ENCODE data around the gene DEPDC1. TPM values are rescaled to one million over a fixed set of nuclear protein-coding genes. Genes with fewer than 3 reads are reported as not detected.

The DEPDC1 gene
- total RNA-seq, 1 donor from 2014 or later = 0.17 TPM

DNA sequence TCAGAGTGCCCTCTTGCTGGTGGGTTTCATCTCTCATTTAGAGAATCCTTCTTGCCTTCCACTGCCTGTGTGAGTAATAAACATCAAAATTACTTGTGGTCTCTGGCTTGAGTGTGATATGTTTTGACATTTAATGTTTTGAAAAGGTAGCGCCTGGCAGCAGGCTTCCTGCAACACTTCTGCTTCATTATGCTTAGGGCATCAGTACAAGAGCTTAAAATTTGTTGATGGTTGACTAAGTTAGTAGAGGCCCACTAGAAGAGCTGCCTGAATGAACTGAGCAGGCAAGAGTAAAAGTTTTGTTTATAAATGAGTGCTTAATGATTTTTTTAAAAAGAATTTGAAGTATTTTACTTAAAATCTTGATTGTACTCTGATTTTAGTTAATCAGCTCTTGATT is 40.7 kb downstream of the DEPDC1 start:
- DNase-seq = no peak
- Histone ChIP-seq H3K36me3 (no peaks in the 10 kb centered on the region), H3K4me1 (no peaks in the 10 kb centered on the region), H3K27me3 (no peaks in the 10 kb centered on the region), H3K9me3 (no peaks in the 10 kb centered on the region), H3K27ac (no peak overlapping the region), H3K4me3 (no peak overlapping the region)
- no peak for ATAC-seq
- intact Hi-C loops (cut with DNase I) = no loop called here
- TF ChIP-seq, protein P1, sequence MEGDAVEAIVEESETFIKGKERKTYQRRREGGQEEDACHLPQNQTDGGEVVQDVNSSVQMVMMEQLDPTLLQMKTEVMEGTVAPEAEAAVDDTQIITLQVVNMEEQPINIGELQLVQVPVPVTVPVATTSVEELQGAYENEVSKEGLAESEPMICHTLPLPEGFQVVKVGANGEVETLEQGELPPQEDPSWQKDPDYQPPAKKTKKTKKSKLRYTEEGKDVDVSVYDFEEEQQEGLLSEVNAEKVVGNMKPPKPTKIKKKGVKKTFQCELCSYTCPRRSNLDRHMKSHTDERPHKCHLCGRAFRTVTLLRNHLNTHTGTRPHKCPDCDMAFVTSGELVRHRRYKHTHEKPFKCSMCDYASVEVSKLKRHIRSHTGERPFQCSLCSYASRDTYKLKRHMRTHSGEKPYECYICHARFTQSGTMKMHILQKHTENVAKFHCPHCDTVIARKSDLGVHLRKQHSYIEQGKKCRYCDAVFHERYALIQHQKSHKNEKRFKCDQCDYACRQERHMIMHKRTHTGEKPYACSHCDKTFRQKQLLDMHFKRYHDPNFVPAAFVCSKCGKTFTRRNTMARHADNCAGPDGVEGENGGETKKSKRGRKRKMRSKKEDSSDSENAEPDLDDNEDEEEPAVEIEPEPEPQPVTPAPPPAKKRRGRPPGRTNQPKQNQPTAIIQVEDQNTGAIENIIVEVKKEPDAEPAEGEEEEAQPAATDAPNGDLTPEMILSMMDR (IDR thresholded peaks at IDR 0.05) = no peak

DNA sequence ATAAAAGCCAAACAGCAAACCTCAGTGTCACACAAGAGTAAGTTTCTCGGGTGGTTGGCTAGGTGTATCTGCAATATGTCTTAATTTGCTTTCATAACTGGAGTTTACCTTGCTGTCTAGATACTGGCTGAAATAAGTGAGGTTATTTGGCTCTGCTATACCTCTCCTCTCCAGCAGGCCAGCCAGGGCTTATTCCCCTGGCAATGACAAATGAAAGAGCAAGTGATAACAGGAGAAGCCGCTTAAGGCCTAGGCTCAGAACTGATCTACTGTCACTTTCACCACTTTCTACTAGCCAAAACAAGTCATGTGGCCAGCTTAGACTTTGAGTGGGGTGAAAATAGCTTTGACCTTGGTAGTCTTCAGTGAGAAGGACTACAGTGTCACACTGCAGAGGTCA is 42.3 kb downstream of the DEPDC1 start:
- Histone ChIP-seq H3K27ac (no peak overlapping the region), H3K4me3 (no peak overlapping the region), H3K9me3 (no peaks in the 10 kb centered on the region), H3K4me1 (no peaks in the 10 kb centered on the region), H3K27me3 (no peaks in the 10 kb centered on the region), H3K36me3 (no peaks in the 10 kb centered on the region)
- intact Hi-C loops (cut with DNase I) = no loop called here
- ATAC-seq (no peak), DNase-seq (no peak)
- TF ChIP-seq, protein P1 (IDR thresholded peaks at IDR 0.05) = no peak

DNA sequence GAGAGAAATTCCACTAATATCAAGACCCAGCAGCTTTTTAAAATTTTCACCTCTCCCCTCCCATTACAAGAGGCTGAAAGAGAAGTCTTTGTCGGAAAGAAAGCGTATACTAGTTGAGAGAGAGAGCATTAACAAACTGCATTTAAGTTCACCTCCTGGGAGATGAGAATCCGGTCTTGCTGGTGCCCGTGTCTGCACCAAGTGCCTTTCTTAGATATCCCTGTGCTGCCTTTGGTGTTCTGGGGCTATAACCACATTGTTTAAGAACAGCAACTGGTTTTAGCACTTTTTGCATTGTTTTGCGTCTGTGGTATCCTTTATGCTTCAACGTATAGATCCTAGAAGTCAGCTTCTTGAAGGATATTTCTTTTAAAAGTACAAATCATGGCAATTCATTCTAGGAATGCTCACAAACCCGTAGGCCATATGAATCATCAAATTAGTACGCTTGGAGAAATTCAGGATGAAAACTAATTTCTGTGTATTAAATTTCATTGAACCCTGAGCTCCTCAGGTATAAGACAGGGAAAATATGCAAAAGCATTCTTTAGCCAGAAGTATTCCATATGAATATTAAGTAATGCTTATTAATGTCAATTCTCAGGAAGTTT is 43.7 kb downstream of the DEPDC1 start:
- H3K27me3 ChIP-seq = no peaks in the 10 kb centered on the region
- intact Hi-C loops (cut with DNase I) = no loop called here
- H3K27ac ChIP-seq = no peak overlapping the region
- DNase-seq = no peak
- no peaks in the 10 kb centered on the region for H3K9me3 ChIP-seq
- H3K4me1 ChIP-seq = no peaks in the 10 kb centered on the region
- no peak for ATAC-seq
- no peaks in the 10 kb centered on the region for H3K36me3 ChIP-seq
- TF ChIP-seq, protein P1 (IDR thresholded peaks at IDR 0.05) = no peak
- H3K4me3 ChIP-seq = no peak overlapping the region

DNA sequence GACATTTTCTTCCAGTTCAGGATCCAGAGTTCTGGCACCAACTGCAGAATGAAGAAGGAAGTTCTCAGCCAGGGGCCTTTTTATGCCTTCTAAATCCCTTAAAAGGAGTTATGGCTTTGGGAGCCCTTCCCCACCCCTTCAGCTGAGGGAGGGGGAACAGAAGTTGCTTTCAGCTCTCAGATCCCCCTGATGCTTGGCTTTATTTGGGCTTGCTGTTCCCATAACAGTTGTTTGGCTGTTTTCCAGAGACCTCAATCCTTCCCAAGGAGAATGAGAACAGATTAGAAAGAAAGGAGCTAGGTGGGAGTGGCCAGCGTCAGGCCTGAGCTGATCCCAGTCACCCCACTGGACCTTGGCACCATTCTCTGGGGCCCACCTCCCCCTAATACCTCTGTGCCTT is 47.0 kb downstream of the DEPDC1 start, which contains the start of gene RPE65:
Gene RPE65 (minus strand): TSS at position 54 of the 400 bp plus-strand sequence. CDS start 49 bp downstream, at position 5.
- H3K36me3 ChIP-seq = no peaks in the 10 kb centered on the region
- no peak within 1 kb of the TSS for H3K4me3 ChIP-seq
- intact Hi-C loops (cut with DNase I) = no loop called here
- no peaks in the 10 kb centered on the region for H3K27me3 ChIP-seq
- no peak for DNase-seq
- TF ChIP-seq, protein P1 (IDR thresholded peaks at IDR 0.05) = no peak
- no peak for ATAC-seq
- H3K27ac ChIP-seq = no peak within 1 kb of the TSS
- H3K4me1 ChIP-seq = no peaks in the 10 kb centered on the region
- no peaks in the 10 kb centered on the region for H3K9me3 ChIP-seq

DNA sequence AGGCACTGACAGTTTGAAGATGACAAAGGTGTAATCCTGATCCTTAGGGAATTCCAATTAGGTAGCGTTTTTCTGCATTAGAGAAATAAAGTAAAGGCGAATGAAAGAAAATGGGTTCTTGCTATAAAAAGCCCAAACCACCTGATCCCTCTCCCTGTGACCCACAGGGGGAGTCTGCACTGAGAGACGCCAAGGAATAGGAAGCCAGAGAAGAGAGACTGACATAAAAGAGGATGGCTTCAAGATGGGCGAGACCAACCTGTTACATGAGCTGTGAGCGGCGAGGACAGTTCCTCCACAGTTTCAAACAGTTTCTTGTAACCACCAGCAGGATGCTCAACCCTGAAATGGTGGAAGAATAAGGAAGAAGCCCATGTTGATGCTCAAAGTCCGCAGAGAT is 48.5 kb downstream of the DEPDC1 start:
- no peak for DNase-seq
- Histone ChIP-seq H3K4me1 (no peaks in the 10 kb centered on the region), H3K9me3 (no peaks in the 10 kb centered on the region), H3K36me3 (no peaks in the 10 kb centered on the region), H3K4me3 (no peak overlapping the region), H3K27ac (no peak overlapping the region), H3K27me3 (no peaks in the 10 kb centered on the region)
- ATAC-seq = no peak
- intact Hi-C loops (cut with DNase I) = no loop called here
- TF ChIP-seq, protein P1 (IDR thresholded peaks at IDR 0.05) = no peak

DNA sequence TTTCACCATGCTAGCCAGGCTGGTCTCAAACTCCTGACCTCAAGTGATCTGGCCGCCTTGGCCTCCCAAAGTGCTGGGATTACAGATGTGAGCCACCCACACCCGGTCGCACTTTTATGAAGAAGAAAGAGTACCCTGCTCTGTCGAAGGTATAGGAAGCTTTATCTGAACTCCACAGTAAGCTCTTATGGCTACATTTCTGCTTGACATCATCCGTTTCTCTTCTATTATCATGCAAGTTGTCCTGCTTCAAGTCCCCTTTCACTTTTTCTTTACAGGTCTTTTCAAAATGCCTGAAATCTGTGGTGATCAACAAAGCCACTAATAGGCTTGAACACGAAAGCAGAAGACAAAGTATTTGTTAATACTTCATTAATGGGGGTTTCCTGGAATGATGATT is 51.2 kb downstream of the DEPDC1 start:
- ATAC-seq (no peak), DNase-seq (no peak)
- intact Hi-C loops (cut with DNase I) = no loop called here
- TF ChIP-seq, protein P1 (IDR thresholded peaks at IDR 0.05) = no peak
- Histone ChIP-seq H3K4me1 (no peaks in the 10 kb centered on the region), H3K36me3 (no peaks in the 10 kb centered on the region), H3K9me3 (no peaks in the 10 kb centered on the region), H3K4me3 (no peak overlapping the region), H3K27me3 (no peaks in the 10 kb centered on the region), H3K27ac (no peak overlapping the region)
